Lower leg skin (tissue), 4 donors: ENCODE data around the gene BEND7. TPM values are rescaled to one million over a fixed set of nuclear protein-coding genes. Genes with fewer than 3 reads are reported as not detected.

Experiments used
- DNase-seq, 2 donors: peaks; one replicate each; pipeline ENCODE4 v3.0.0-alpha.2; 2019; ENCODE audit warnings: low spot score in 2 of 2
- H3K4me3 ChIP-seq: fragments of 200-600 bp; sonication (generic); 2 replicates; pipeline ENCODE4 v1.5.1; 2017; ENCODE audit warnings: mild to moderate bottlenecking, low read depth; ENCODE audit not compliant: poor library complexity, severe bottlenecking
- CTCF ChIP-seq, 3 donors: fragments of 450-650 bp; IDR thresholded peaks; one replicate each; pipeline ENCODE4 v1.5.1; 2016; ENCODE audit warnings: antibody characterized with exemption in 3 of 3, mild to moderate bottlenecking in 3 of 3, moderate library complexity in 2 of 3
- POLR2A ChIP-seq, 2 donors: fragments of 450-650 bp; IDR thresholded peaks; one replicate each; pipeline ENCODE4 v1.6.1; 2016 to 2017; ENCODE audit warnings: antibody characterized with exemption in 2 of 2, mild to moderate bottlenecking in 1 of 2, moderate library complexity in 1 of 2
- WGBS, 2 donors: methylation state at CpG; one replicate each; pipeline ENCODE4 v1.1.5; 2018; 5-methylcytosine and 5-hydroxymethylcytosine counted together
- intact Hi-C: fragments of 100-400 bp; cut with DNase I; formaldehyde crosslinking; loops from one replicate; pipeline ENCODE4 v1.15.0; 2023; ENCODE audit warnings: low total_unique reads
- total RNA-seq, 4 donors: library from RNA; depleted of rRNA; stranded (reverse); fragments of >200 nt; gene quantifications; one replicate each; pipeline ENCODE4 v1.1.0, GENCODE V29; 2016

Gene BEND7
- total RNA-seq, 4 donors from 2014 or later, result 3.7 to 8.1 (median 5.8) TPM

- 48 to 58% methylated on average over 4 of the region's 4 CpGs for WGBS, 2 donors
- no peak for DNase-seq
- intact Hi-C loops, result no loop called here
- TF ChIP-seq CTCF (IDR thresholded peaks at IDR 0.05) (no peak), POLR2A (IDR thresholded peaks at IDR 0.05) (no peak)
- no peak overlapping the region for H3K4me3 ChIP-seq
These were observed 103.4 kb downstream of the BEND7 start for GRCh38 chr10:13425397-13425796.

GRCh38 chr10:13422800-13423199, 106.0 kb downstream of the BEND7 start:
- H3K4me3 ChIP-seq, result no peak overlapping the region
- no peak for DNase-seq
- intact Hi-C loops, result no loop called here
- TF ChIP-seq POLR2A (IDR thresholded peaks at IDR 0.05) (no peak), CTCF (IDR thresholded peaks at IDR 0.05) (no peak)
- WGBS, 2 donors, result 57 to 58% methylated on average over 9 of the region's 9 CpGs

GRCh38 chr10:13421382-13421917, 107.4 kb downstream of the BEND7 start:
- WGBS, 2 donors, result 63 to 85% methylated on average over 2 of the region's 2 CpGs
- TF ChIP-seq CTCF (IDR thresholded peaks at IDR 0.05), result no peak
- TF ChIP-seq POLR2A (IDR thresholded peaks at IDR 0.05), result no peak
- intact Hi-C loops, result no loop called here
- DNase-seq, result peak in 1 of 2 donors; percentile 39
- H3K4me3 ChIP-seq, result no peak overlapping the region

DNA sequence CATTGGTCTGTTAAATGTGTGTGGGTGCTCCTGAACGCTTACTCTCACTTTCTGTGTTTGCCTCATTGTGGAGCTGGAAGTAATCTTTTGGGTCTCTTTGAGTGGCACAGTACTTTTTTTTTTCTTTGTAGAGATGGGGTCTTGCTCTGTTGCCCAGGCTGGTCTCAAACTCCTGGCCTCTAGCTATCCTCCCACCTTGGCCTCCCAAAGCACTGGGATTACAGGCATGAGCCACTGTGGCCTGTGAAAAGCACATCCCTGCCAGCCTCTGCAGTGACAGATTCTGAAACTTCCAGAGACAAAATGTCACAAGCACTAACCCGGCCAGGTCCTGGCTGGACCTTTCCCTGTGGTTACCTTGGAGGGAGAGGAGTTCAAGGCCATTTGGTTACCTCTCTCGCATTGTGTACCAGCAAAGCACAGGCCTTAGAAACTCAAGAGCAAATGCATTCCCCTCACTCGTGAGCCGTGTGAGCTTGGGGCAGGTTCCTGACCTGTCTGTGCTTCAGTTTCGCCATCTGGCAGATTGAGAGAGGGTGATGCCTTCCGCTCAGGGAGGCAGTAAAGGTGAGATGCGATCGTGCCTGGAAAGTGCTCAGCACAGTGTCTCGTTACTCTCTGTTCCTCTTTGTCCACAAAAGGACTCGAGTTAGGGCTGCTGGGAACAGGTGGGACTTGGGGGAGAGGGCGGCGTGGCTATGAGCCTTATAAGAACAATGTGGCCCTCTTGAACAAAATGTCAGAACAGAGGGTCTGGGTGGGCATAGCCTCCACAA, 108.1 kb downstream of the BEND7 start:
- intact Hi-C loops, result no loop called here
- no peak overlapping the region for H3K4me3 ChIP-seq
- DNase-seq, result peak in 1 of 2 donors; percentile 17
- 93 to 94% methylated on average over 13 of the region's 13 CpGs for WGBS, 2 donors
- TF ChIP-seq POLR2A (IDR thresholded peaks at IDR 0.05) (no peak), CTCF (IDR thresholded peaks at IDR 0.05) (no peak)

- 86 to 90% methylated on average over 9 of the region's 9 CpGs for WGBS, 2 donors
- peak in 1 of 2 donors; percentile 71 for DNase-seq
- intact Hi-C loops, result no loop called here
- no peak overlapping the region for H3K4me3 ChIP-seq
- TF ChIP-seq POLR2A (IDR thresholded peaks at IDR 0.05), result no peak
- no peak for TF ChIP-seq CTCF (IDR thresholded peaks at IDR 0.05)
These were observed 111.2 kb downstream of the BEND7 start for GRCh38 chr10:13417459-13418126.
